Prostate gland (tissue), 2 donors: ENCODE results near the gene EVC.

Experiments used
- POLR2A ChIP-seq: fragments of 450-650 bp; IDR thresholded peaks from one replicate; pipeline ENCODE4 v1.6.1; 2016; ENCODE audit warnings: antibody characterized with exemption, mild to moderate bottlenecking
- POLR2AphosphoS5 ChIP-seq: sonication (generic); formaldehyde crosslinking; IDR thresholded peaks from one replicate; pipeline ENCODE4 v1.6.1; 2017; ENCODE audit warnings: antibody characterized with exemption
- TF ChIP-seq, protein P1 (sequence below), 4 experiments: fragments of 200-600 bp in 2 of 4; fragments of 450-650 bp in 2 of 4; sonication (generic) in 2 of 4; IDR thresholded peaks; 1 replicate in 3 of 4; 2 replicates in 1 of 4; pipeline ENCODE4 v1.5.1; 2016 to 2019; ENCODE audit warnings: antibody characterized with exemption in 4 of 4, mild to moderate bottlenecking in 2 of 4, moderate library complexity in 2 of 4

DNA sequence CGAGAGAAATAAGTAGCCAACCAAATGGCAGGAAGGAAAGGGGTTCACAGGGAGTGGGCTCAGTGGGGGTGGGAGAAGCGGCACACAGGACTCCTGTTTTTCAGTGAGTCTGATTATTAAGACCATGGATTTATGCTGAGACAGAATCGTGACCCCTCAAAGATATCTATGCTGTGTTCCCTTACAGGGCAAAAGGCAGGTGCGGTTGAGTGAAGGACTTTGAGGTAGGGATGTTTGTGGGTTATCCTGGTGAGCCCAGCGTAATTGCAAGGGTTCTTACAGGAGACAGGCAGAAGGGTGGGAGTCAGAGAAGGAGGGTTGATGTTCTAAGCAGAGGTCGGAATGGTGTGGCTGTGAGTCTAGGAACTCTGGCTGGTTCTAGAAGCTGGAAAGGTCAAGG is 73.0 kb downstream of the EVC start:
- TF ChIP-seq, protein P1, sequence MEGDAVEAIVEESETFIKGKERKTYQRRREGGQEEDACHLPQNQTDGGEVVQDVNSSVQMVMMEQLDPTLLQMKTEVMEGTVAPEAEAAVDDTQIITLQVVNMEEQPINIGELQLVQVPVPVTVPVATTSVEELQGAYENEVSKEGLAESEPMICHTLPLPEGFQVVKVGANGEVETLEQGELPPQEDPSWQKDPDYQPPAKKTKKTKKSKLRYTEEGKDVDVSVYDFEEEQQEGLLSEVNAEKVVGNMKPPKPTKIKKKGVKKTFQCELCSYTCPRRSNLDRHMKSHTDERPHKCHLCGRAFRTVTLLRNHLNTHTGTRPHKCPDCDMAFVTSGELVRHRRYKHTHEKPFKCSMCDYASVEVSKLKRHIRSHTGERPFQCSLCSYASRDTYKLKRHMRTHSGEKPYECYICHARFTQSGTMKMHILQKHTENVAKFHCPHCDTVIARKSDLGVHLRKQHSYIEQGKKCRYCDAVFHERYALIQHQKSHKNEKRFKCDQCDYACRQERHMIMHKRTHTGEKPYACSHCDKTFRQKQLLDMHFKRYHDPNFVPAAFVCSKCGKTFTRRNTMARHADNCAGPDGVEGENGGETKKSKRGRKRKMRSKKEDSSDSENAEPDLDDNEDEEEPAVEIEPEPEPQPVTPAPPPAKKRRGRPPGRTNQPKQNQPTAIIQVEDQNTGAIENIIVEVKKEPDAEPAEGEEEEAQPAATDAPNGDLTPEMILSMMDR (IDR thresholded peaks at IDR 0.05), result no peak
- no peak for TF ChIP-seq POLR2AphosphoS5
- TF ChIP-seq POLR2A, result no peak
